HG03039 (cell line): Measurements from ENCODE around the gene TIPIN.
"Not testable (repeated sequence)": the region's sequence is repeated elsewhere in the genome, so short reads cannot be mapped to it uniquely, and the experiment has no call there.

Experiments
- ATAC-seq: cut with Tn5 transposase; IDR thresholded peaks from one replicate; pipeline ENCODE4 v1.9.1; 2021; ENCODE audit warnings: mild to moderate bottlenecking, moderate library complexity; ENCODE audit not compliant: unreplicated experiment

TIPIN gene

GRCh38 chr15:66386204-66387123 is 30.0 kb upstream of the TIPIN start, which contains the start of gene MAP2K1:
Gene MAP2K1, plus strand, starts transcription at chr15:66386912. Its CDS starts 436 bp downstream, at chr15:66387348.
- ATAC-seq = peak; percentile 75

DNA sequence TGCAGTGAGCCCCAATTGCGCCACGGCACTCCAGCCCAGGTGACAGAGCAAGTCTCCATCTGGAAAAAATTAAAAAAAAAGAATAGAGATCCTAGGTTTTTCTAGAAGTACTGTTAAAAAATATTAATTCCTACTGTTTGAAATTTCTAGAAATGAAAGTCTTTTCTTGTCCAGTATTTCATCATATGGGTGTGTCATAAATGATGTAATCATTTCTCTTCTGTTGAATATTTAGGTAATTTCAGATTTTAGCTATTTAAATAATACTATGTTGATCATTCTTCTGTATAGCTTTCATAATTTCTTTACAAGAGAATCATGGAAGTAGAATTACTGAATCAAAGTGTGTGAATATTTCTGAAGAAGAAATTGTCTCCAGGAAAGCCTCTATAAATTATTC is 24.9 kb upstream of the TIPIN start:
- ATAC-seq = not testable (repeated sequence)

GRCh38 chr15:66378814-66379430 is 22.4 kb upstream of the TIPIN start:
- ATAC-seq = no peak

DNA sequence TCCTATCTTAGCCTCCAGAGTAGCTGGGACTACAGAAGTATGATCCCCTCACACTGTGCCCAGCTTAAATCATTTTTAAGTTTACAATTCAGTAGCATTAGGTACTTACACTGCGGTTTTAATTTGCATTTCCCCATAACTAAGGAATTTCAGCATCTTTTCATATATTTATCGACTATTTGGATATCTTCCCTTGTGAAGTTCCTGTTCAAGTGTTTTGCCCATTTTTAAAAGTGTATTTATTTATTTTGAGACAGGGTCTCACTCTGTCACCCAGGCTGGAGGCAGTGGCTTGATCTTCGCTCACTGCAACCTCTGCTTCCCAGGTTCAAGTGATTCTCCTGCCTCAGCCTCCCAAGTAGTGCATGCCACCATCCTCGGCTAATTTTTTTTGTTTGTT is 17.7 kb upstream of the TIPIN start:
- ATAC-seq = no peak

DNA sequence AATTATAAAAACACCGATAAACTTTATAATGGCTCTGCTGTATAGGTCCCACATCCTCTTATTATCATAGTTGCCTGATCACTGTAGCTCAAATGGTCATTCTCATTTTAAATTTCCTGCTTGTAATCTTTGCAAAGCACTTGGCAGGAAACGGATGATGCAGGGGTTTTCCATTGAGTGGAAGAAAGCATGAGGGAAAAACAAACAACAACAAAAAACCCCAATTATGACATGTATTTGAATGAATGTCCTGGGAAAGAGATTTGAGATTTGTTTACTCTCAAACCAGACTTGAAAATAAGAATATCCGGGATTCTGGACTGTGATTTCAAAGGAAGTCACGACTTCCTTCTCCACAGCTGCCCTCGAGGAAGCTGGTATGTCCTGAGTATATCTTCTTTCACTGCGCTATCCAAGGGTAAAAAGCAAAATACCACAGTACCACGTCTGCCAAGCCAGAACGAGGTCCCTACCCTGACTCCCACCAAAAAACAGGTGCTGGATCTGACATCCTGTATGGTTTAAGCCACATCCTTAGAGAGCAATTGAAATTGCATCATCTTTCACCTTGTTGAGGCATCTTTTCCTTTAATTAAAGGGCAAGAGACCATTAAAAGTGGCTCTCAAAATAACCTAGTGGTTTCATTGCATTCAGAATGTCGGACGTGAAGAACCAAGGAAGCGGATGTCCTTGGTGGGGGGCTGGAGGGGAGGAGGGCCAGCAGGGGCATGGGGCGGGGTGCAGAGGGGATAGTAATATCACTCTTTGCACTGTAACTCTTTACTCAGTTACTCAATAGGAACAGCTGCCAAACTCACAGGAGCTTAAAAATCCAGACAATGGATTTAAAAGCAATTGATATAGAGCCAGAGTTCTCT is 13.5 kb upstream of the TIPIN start:
- no peak for ATAC-seq

GRCh38 chr15:66364944-66365528 is 8.6 kb upstream of the TIPIN start:
- no peak for ATAC-seq

DNA sequence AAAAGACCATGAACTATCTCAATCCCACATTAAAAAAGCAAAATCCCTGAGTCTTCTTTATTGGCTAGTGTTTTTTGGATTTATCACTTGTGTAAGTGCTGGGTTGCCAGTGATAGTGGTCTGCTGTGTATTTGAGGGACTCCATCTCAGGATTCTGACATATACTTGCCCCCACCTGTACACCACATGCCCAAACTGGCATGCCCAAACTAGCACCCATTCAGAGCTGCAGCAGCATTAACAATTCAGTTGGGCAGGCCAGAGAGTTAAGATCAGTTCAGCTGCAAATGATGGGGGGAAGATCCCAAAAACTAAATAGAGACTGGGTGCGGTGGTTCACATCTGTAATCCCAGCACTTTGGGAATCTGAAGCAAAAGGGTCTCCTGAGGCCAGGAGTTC is 6.3 kb upstream of the TIPIN start:
- ATAC-seq = no peak

- ATAC-seq = not testable (repeated sequence)
These were observed 5.4 kb upstream of the TIPIN start for GRCh38 chr15:66361745-66362460.

DNA sequence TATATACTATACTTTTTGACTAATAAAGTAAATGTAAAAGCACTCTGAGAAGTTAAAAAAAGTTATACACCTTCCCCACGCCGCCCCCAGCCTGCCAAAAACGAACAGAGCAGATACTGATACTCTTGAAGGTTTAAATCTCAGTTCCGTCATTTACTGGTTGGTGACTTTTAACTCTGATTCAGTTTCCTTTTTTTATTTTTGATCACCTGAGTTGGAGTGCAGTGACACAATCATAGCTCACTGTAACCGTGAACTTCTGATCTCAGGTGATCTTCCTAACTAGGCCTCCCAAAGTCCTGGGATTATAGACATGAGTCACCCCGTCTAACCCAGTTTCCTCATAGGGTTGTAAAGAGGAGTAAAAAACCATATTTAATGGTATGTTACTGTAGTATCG is 3.3 kb upstream of the TIPIN start:
- ATAC-seq = no peak

DNA sequence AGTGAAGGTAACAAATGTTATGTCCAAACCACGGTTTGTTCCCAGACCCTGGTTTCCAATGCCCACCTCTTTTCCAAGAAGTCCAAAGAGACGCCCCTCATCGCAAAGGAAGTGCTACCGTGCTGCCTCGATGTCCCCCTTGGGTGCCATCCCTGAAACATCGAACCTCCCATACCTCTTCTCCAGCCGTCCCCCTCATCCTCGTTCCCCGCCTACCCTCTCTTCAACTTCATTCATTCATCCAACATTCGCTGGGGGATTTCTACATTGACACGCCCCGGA is 467 bp downstream of the TIPIN start:
- no peak for ATAC-seq

- ATAC-seq = not testable (repeated sequence)
These were observed 8.0 kb downstream of the TIPIN start for GRCh38 chr15:66348530-66348929.

GRCh38 chr15:66328771-66329170 is 27.7 kb downstream of the TIPIN start:
- ATAC-seq = no peak

GRCh38 chr15:66327736-66328135 is 28.7 kb downstream of the TIPIN start:
- no peak for ATAC-seq

DNA sequence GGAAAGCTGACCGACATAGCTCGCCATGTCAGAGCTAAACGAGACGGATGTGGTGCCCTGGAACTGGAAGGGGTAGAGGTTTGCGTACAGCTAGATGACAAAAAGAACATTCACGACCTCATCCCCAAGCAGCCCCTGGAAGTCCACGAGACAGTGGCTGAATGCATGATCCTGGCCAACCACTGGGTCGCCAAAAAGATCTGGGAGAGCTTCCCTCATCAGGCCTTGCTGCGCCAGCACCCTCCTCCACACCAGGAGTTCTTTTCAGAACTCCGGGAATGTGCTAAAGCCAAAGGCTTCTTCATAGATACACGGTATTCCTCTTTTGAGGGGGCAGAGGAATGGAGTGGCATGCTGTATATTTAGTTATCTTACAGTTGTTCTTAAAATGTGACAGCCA is 30.4 kb downstream of the TIPIN start:
- ATAC-seq = no peak

DNA sequence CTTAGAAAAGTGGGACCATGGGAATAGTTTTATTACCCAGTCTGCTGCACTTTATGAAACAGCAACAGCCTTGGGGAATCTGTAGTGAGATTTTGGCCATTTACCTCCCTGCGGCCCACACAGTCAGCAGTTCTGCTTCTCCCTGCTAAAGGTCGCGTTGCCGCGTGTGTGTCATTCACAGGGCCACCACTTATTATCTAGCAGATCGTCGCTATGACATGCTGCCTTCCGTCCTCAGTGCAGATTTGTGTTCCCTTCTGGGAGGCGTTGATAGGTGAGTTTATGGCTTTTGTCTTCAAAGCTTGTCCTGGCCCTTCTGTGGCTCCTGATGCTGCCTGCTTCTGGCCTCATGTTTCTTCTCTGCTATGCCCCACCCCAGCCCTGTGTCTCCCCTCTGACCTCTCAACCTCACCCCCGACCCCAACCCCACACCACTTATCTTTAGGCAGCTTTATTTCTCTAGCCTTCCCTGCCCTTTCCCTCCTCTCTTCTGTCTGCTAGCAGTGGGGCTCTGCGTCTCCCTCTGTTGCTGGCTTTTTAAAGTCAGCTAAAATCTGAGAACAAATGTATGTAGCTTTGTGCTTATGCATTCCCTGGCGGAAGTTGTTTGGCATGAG is 33.1 kb downstream of the TIPIN start:
- no peak for ATAC-seq

- no peak for ATAC-seq
These were observed 44.3 kb downstream of the TIPIN start for GRCh38 chr15:66312144-66312543.

DNA sequence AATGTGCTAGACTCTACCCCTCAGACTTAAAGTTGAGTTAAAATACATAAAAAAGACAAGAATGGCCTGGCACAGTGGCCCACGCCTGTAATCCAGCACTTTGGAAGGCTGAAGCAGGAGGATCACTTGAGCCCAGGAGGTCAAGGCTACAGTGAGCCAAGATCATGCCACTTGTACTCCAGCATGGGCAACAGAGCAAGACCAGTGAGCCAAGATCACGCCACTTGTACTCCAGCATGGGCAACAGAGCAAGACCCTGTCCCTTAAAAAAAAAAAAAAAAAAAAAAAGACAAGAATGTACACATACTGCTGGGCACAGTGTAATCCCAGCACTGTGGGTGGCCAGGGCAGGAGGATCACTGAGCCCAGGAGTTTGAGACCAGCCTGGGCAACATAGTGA is 45.7 kb downstream of the TIPIN start:
- no peak for ATAC-seq

DNA sequence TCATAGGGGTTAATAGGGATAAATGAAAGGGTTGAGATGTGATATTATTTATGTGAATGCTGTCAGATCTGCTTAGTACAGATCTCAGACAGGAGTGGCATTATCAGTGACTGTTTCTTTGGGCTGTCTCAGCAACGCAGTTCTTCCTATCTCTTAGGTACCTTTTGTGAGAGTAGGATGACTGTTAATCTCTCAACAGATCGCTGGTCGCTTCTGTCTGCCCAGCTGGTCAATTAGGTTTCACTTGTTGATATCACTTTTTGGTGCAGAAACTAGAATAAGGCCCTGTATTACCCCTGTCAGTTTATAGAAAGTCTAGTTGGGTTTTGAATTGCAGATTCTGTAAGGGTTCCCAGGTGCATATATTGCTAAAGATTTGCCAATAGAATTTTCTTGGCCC is 46.7 kb downstream of the TIPIN start:
- ATAC-seq = no peak

DNA sequence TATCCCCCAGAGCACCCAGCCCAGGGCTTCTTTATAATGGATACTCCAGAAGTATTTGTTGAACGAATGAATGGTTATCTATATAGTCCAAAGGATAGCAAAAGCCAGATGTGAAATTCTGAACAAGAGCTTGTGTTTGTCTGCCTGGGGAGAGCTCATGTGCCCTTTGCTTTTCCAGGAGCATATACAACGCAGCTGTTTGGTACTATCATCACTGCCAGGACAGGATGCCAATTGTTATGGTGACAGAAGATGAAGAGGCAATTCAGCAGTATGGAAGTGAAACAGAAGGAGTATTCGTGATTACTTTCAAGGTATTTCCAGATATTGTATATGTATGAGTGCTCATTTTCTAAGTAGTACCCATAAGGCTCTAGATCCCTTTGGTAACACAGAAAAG is 48.0 kb downstream of the TIPIN start:
- no peak for ATAC-seq

DNA sequence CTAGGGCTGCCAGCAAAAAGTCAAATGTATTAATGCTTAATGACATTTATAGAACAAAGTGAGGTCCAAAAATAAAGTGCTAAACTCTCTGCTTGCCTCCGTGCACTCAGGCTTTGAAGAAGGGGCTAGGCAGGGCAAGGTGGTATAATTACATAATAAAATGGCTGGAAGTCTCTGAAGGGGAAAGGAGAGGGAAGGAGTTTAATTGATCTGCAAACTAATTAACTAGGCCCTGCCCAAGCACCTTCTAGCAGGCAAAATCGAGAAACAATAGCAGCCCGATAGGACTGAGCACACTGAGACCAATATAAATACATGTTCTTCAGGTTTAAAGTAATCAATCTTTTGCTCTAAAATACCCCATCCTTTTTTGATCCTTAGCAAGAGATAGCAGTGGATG is 50.1 kb downstream of the TIPIN start:
- no peak for ATAC-seq
